HepG2 (cell line): ENCODE data around the gene DISP1. TPM values are rescaled to one million over a fixed set of nuclear protein-coding genes. Genes with fewer than 3 reads are reported as not detected.

Experiments
- ATAC-seq: fragments of 200-7000 bp; cut with Tn5 transposase; 3 replicates; pipeline ENCODE4 v1.9.1; 2020; ENCODE audit warnings: mild to moderate bottlenecking, moderate library complexity
- BruUV-seq: library from RNA; stranded (reverse); fragments of 400-500 nt; replicated peaks from 2 replicates; lab custom pipeline; 2021; lab: Mats Ljungman, UMichigan
- CTCF ChIA-PET: fragments of 300-600 bp; formaldehyde crosslinking; extraction: SDS; loops from one replicate; lab custom pipeline; 2021; ENCODE audit warnings: low total read pairs, inconsistent platforms, low intra/inter-chr PET ratio; lab: Yijun Ruan, JAX
- POLR2A ChIA-PET: fragments of 350-600 bp; sonication (Branson Sonifier 250); formaldehyde crosslinking; loops from one replicate; lab custom pipeline; 2020; ENCODE audit warnings: antibody characterized with exemption, inconsistent platforms; lab: Yijun Ruan, JAX
- DNase-seq: peaks from one replicate; pipeline ENCODE4 v3.0.0-alpha.2; 2015; ENCODE audit warnings: low spot score
- FAIRE-seq: peaks from 3 replicates; lab custom pipeline; 2011; peaks lifted over from hg19 to GRCh38; lab: Jason Lieb, UNC
- H2AFZ ChIP-seq: one replicate; pipeline ENCODE4 v1.6.1; 2011; ENCODE audit warnings: low read length, inconsistent platforms
- H3K27ac ChIP-seq: fragments of 300-600 bp; 3 replicates; pipeline ENCODE4 v1.8.0; 2011; ENCODE audit warnings: mixed run types, mild to moderate bottlenecking, mixed read lengths, low read length, inconsistent platforms; ENCODE audit not compliant: insufficient read depth; ENCODE audit errors: extremely low read length
- H3K27me3 ChIP-seq, 2 experiments: fragments of 200-600 bp in 1 of 2; 2 replicates in 1 of 2; 3 replicates in 1 of 2; pipeline versions ENCODE4 v1.6.0 to v1.8.0; 2011; ENCODE audit warnings: low read length in 2 of 2, mild to moderate bottlenecking in 2 of 2, moderate library complexity in 2 of 2, inconsistent platforms in 1 of 2; ENCODE audit not compliant: insufficient read depth in 2 of 2, control insufficient read depth in 1 of 2
- H3K36me3 ChIP-seq, 2 experiments: fragments of 200-600 bp in 1 of 2; replicated peaks in 1 of 2; 2 replicates in 1 of 2; 3 replicates in 1 of 2; pipeline versions ENCODE4 v1.5.1 to v1.8.0; 2011; ENCODE audit warnings: low read length in 2 of 2, inconsistent platforms in 1 of 2; ENCODE audit not compliant: insufficient read depth in 2 of 2, control insufficient read depth in 1 of 2
- H3K4me1 ChIP-seq: 2 replicates; pipeline ENCODE4 v1.5.1; 2012; ENCODE audit warnings: low read length, inconsistent platforms; ENCODE audit not compliant: insufficient read depth
- H3K4me2 ChIP-seq: 2 replicates; pipeline ENCODE4 v1.6.0; 2011; ENCODE audit warnings: low read depth, low read length, inconsistent platforms
- H3K4me3 ChIP-seq, 3 experiments: fragments of 200-600 bp in 1 of 3; sonication (generic), shearing (Covaris generic) in 1 of 3; replicated peaks in 1 of 3; 2 replicates each; pipeline ENCODE4 v1.5.1; 2011 to 2016; ENCODE audit warnings: low read length in 3 of 3, inconsistent platforms in 2 of 3, low read depth in 2 of 3, mild to moderate bottlenecking in 2 of 3, control low read depth in 1 of 3, mixed read lengths in 1 of 3; ENCODE audit not compliant: insufficient read depth in 1 of 3
- H3K79me2 ChIP-seq: one replicate; pipeline ENCODE4 v1.6.1; 2011; ENCODE audit warnings: low read length, inconsistent platforms; ENCODE audit not compliant: insufficient read depth
- H3K9ac ChIP-seq: 2 replicates; pipeline ENCODE4 v1.6.0; 2011; ENCODE audit warnings: mild to moderate bottlenecking, low read depth, low read length, inconsistent platforms; ENCODE audit not compliant: insufficient read depth
- H3K9me3 ChIP-seq: 2 replicates; pipeline ENCODE4 v1.5.1; 2012; ENCODE audit warnings: mild to moderate bottlenecking, low read length
- H4K20me1 ChIP-seq: 2 replicates; pipeline ENCODE4 v1.6.0; 2011; ENCODE audit warnings: inconsistent platforms, mild to moderate bottlenecking, low read length, moderate library complexity; ENCODE audit not compliant: insufficient read depth
- HNRNPL ChIP-seq: fragments of 200-400 bp; formaldehyde crosslinking; IDR thresholded peaks from 2 replicates; pipeline ENCODE4 v1.6.1; 2017; ENCODE audit warnings: mild to moderate bottlenecking, low read depth, low read length
- KDM1A ChIP-seq: IDR thresholded peaks from 2 replicates; pipeline ENCODE4 v1.6.1; 2016; ENCODE audit warnings: missing compliant biosample characterization
- KLF15 ChIP-seq: sonication (generic); formaldehyde crosslinking; IDR thresholded peaks from 2 replicates; pipeline ENCODE4 v1.8.1; 2023; ENCODE audit warnings: borderline replicate concordance, mild to moderate bottlenecking, inconsistent platforms, missing genetic modification reagents, mixed read lengths
- MTERF4 ChIP-seq: sonication (generic); formaldehyde crosslinking; IDR thresholded peaks from 2 replicates; pipeline ENCODE4 v1.8.0; 2023; ENCODE audit warnings: mild to moderate bottlenecking, missing genetic modification reagents
- NBN ChIP-seq: fragments of 450-650 bp; conservative IDR thresholded peaks from 2 replicates; pipeline ENCODE4 v1.6.1; 2017
- PATZ1 ChIP-seq: sonication (generic); formaldehyde crosslinking; IDR thresholded peaks from 2 replicates; pipeline ENCODE4 v1.4.0; 2020; ENCODE audit warnings: missing genetic modification reagents
- ZFP90 ChIP-seq: sonication (generic); formaldehyde crosslinking; IDR thresholded peaks from 2 replicates; pipeline ENCODE4 v1.8.0; 2022; ENCODE audit warnings: missing genetic modification reagents, mild to moderate bottlenecking, inconsistent platforms, borderline replicate concordance
- ZMAT3 ChIP-seq: sonication (generic); formaldehyde crosslinking; conservative IDR thresholded peaks from 2 replicates; pipeline ENCODE4 v1.7.0; 2021; ENCODE audit warnings: missing genetic modification reagents
- ZMYM2 ChIP-seq: sonication (generic); formaldehyde crosslinking; IDR thresholded peaks from 2 replicates; pipeline ENCODE4 v1.8.0; 2022; ENCODE audit warnings: mild to moderate bottlenecking, missing genetic modification reagents
- ZNF225 ChIP-seq: sonication (generic); formaldehyde crosslinking; IDR thresholded peaks from 2 replicates; pipeline ENCODE4 v1.4.0; 2020; ENCODE audit warnings: mild to moderate bottlenecking, missing genetic modification reagents
- ZNF383 ChIP-seq: sonication (generic); formaldehyde crosslinking; IDR thresholded peaks from 2 replicates; pipeline ENCODE4 v1.4.0; 2020; ENCODE audit warnings: missing genetic modification reagents, mild to moderate bottlenecking, borderline replicate concordance
- ZNF441 ChIP-seq: sonication (generic); formaldehyde crosslinking; IDR thresholded peaks from 2 replicates; pipeline ENCODE4 v1.7.0; 2021; ENCODE audit warnings: missing genetic modification reagents, borderline replicate concordance
- ZNF746 ChIP-seq: sonication (generic); formaldehyde crosslinking; IDR thresholded peaks from 2 replicates; pipeline ENCODE4 v1.8.0; 2022; ENCODE audit warnings: mild to moderate bottlenecking, missing genetic modification reagents
- ZNF777 ChIP-seq: sonication (generic); formaldehyde crosslinking; IDR thresholded peaks from 2 replicates; pipeline ENCODE4 v1.4.0; 2020; ENCODE audit warnings: missing genetic modification reagents
- ZNF784 ChIP-seq: sonication (generic); formaldehyde crosslinking; IDR thresholded peaks from 2 replicates; pipeline ENCODE4 v1.5.1; 2020; ENCODE audit warnings: missing genetic modification reagents, mild to moderate bottlenecking, borderline replicate concordance
- ZNF788 ChIP-seq: sonication (generic); formaldehyde crosslinking; IDR thresholded peaks from 2 replicates; pipeline ENCODE4 v1.5.0; 2020; ENCODE audit warnings: mild to moderate bottlenecking, missing genetic modification reagents, borderline replicate concordance
- ZUFSP ChIP-seq: sonication (generic); formaldehyde crosslinking; IDR thresholded peaks from 2 replicates; pipeline ENCODE4 v1.9.0; 2021; ENCODE audit warnings: missing genetic modification reagents, mild to moderate bottlenecking, borderline replicate concordance
- WGBS: methylation state at CpG from one replicate; pipeline ENCODE4 v1.1.6; 2017; ENCODE audit warnings: low lambda C conversion rate; 5-methylcytosine and 5-hydroxymethylcytosine counted together
- in situ Hi-C: cut with HindIII; loops from 2 replicates; pipeline ENCODE4 v1.10.0; 2017; ENCODE audit warnings: low pct_unique_long_range_greater_than_20kb; ENCODE audit not compliant: extremely low pct_ligation_motif_present
- intact Hi-C: fragments of 100-400 bp; cut with micrococcal nuclease; formaldehyde crosslinking; loops from one replicate; pipeline ENCODE4 v1.10.0; 2022; ENCODE audit not compliant: unreplicated experiment
- polyA plus RNA-seq, 8 experiments: library from polyadenylated mRNA; depleted of rRNA in 3 of 8; stranded (reverse) in 7 of 8; unstranded in 1 of 8; fragments of >200 nt; fragmentation: Illumina TruSeq in 4 of 8; extraction: Trizol in 4 of 8; gene quantifications; 2 replicates each; pipeline versions ENCODE4 v1.2.1 to v1.2.3, GENCODE V29; 2011 to 2016; ENCODE audit warnings: low read depth in 4 of 8, missing spikeins in 1 of 8, mixed read lengths in 1 of 8; ENCODE audit not compliant: insufficient read depth in 1 of 8
- total RNA-seq, 5 experiments: library from RNA; depleted of rRNA; stranded (reverse); fragments of >200 nt; fragmentation: Illumina TruSeq; extraction: Trizol; gene quantifications; 2 replicates each; pipeline ENCODE4 v1.2.3, GENCODE V29; 2016; ENCODE audit warnings: low read depth in 1 of 5
- TF ChIP-seq, protein P1 (sequence below): sonication (generic); formaldehyde crosslinking; IDR thresholded peaks from 2 replicates; pipeline ENCODE4 v1.8.0; 2022; ENCODE audit warnings: low read depth, missing genetic modification reagents

DISP1 gene
- total and polyA plus RNA-seq, 2 of the 13 experiments (the other 11 are each of a cell fraction or from before 2014, with no cell fraction given): 1.9 to 2.0 TPM

GRCh38 chr1:222852326-222852725 is 37.5 kb downstream of the DISP1 start:
- ChIA-PET CTCF (no interaction called here), POLR2A (no interaction called here)
- BruUV-seq: no TSS peak
- TF ChIP-seq ZUFSP (CRISPR knock-in tag) (no peak), KDM1A (CRISPR knock-in tag) (no peak), NBN (no peak), ZNF441 (CRISPR knock-in tag) (no peak), ZMYM2 (CRISPR knock-in tag) (no peak), KLF15 (no peak), ZNF784 (CRISPR knock-in tag) (no peak), ZMAT3 (no peak), MTERF4 (no peak), PATZ1 (CRISPR knock-in tag) (no peak), HNRNPL (no peak), ZNF383 (no peak), ZNF225 (CRISPR knock-in tag) (no peak), ZNF788 (CRISPR knock-in tag) (no peak), ZFP90 (CRISPR knock-in tag) (no peak), ZNF746 (CRISPR knock-in tag) (no peak), ZNF777 (no peak)
- TF ChIP-seq, protein P1, sequence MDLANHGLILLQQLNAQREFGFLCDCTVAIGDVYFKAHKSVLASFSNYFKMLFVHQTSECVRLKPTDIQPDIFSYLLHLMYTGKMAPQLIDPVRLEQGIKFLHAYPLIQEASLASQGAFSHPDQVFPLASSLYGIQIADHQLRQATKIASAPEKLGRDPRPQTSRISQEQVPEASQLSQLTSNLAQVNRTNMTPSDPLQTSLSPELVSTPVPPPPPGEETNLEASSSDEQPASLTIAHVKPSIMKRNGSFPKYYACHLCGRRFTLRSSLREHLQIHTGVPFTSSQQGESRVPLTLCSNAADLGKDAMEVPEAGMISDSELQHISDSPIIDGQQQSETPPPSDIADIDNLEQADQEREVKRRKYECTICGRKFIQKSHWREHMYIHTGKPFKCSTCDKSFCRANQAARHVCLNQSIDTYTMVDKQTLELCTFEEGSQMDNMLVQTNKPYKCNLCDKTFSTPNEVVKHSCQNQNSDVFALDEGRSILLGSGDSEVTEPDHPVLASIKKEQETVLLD (CRISPR knock-in tag): no peak

More at GRCh38 chr1:222852326-222852725, 37.5 kb downstream of the DISP1 start:
- Histone ChIP-seq H3K27ac (no peak overlapping the region), H3K4me1 (no peaks in the 10 kb centered on the region), H3K9ac (no peak overlapping the region), H4K20me1 (no peaks in the 10 kb centered on the region), H3K27me3 (no peaks in the 10 kb centered on the region), H2AFZ (no peak overlapping the region), H3K36me3 (no peaks in the 10 kb centered on the region), H3K4me3 (no peak overlapping the region), H3K4me2 (no peak overlapping the region), H3K79me2 (no peaks in the 10 kb centered on the region), H3K9me3 (no peaks in the 10 kb centered on the region)
- DNase-seq (no peak), ATAC-seq (no peak), FAIRE-seq (no peak)
- 94% methylated on average over 3 of the region's 3 CpGs for WGBS
- in situ Hi-C loops (no loop called here), intact Hi-C loops (no loop called here)
